NCI-H2227 treated with DMSO at 0.1 percent for 48 hours (cell line): Measurements from ENCODE around the gene PPP1R10.

Source experiments
- DNase-seq: peaks from one replicate; lab custom pipeline; 2025; lab: John Stamatoyannopoulos, UW

Gene PPP1R10

DNA sequence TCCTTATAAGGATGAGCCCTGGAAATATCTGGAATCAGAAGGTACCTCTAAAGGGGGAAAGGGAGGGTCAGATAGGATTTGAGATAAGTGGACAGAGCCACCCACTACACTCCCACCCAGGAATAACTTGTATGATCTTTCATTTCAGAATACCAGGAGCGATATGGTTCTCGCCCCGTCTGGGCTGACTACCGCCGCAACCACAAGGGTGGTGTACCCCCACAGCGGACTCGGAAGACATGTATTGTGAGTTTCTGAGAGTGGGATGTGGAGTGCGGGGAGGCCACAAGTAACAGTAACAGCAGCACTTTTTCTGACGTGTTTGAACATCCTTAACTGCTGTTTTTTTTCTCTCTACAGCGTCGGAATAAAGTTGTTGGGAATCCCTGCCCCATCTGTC, 2.5 kb upstream of the PPP1R10 start:
- DNase-seq, result no peak

DNA sequence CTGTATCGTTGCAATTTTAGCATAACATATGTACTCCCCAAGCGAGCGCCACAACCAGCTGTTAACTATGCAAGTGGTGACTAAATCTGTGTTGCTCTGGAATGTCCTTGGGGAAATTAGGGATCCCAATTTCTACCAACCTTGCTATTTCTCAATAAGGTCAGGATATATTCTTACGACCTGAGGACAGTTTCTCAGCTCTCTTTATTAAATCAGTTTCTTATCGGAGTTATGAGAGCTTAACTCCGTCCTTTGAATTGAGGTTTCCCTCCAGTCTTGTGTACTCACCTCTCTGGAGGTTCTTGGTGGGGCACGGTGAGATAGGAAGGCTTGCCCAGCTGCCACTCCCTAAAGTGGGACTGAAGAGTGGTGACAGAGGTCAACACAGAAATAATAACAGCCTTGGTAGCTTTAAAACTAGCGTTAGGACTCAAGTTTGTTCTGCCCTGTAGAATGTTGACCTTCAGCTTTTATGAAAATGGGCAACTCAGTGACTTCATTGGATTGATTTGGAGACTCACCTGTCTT, 1.3 kb upstream of the PPP1R10 start:
- DNase-seq, result no peak

DNA sequence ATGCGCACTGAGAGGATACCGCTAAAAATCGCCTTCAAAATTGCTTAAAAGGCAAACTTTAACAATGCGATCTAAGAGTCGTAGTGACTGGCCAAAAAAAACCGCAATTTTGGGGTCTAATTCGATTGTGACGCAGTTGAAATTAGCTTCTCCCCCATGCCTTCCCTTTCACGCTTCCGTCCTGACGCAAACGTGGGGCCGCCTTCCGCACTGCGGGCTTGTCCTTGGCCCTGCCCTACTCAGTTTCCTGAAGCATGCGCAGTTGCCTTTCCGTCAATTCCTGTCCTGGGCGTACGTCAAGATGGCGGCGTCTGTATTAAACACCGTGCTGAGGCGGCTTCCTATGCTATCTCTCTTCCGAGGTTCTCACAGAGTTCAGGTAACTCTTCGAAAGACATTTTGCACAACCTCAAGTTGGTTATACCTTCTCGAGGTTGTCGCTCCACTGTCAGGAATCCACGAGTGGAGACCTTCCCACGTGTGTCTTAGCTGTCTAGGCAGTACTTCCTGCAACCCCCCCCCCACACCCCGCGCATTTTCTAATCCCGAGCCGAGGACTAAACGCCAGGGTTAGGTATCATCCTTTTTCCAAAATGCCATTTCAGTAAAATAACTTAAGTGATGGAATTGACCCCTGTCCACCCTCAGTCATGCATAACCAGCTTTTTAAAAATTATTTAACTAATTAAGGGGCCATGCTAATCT, 674 bp upstream of the PPP1R10 start, which contains the start of gene MRPS18B:
Gene MRPS18B, plus strand, starts transcription at position 276 of the 705 bp plus-strand sequence. Its CDS starts 26 bp downstream, at position 302.
- peak; percentile 100 for DNase-seq

DNA sequence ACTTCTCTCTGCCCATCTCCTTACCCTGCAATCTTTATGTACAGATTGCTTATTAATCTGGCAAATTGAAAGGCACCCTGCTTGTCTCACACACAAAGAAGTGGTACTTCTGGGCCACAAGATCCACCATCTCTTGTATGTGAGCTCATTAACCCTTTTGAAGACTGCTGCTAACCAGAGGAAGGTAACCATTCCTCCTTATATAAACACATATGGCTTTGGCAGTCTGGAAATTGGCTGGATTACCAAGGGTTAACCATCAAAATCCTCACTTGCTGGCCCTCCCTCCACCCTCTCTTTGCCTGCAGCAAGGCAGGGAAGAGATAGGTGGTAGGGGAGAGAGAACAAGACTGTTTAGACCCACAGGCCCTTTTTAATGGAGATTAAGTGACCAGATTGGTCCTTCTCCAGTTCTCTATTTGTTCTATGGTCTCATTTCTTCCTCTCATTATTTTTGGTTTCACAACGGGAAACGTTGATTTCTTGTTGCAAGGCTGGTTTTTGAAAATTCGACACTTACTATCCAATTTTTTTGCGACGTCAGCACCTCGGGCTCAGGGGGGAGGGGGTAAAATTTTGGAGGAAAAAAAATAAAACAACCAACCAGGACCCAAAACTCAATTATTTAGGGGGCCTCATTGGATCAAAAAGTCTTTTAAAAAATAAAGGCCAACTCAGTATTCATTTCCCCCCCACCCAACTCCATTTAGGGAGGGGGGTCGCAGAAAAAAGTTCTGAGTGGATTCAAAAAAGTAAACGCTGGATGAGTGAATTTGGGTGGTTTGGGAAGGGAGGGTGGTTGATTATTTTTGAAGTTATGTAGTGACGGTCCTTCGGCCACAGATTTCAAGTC, 859 bp downstream of the PPP1R10 start:
- DNase-seq, result peak; percentile 79

DNA sequence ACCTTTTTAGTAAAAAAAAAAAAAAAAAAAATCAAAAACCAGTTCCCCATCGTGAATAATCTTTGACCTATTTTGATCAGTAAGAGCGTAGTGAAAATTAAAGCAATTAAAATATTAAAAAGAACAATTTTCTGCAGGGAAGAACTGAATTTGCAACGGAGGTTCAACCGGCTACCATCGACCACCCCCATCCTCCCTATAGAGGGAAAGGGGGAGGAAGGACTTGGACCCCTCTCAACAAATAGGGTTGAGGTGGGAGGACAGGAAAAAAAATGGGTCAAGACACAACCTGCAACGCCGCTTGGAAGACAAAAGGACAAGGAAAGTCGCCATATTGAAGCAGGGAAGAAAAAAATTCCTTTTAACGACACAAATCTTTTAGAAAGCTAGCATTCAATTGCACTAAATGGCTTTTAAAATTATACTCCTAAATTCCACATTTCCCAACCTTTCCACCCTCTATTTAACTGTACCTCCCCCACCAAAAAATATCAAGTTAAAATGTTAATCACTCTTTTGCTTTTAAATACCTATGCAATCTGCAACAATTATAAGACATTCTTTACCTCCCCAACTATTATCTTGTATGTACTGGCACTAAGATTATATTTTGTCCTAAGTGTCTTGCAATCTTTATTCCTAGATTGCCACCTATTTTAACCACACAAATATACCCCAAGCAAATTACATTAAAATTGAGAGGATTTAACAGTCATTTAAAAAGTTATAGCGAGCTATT, 1.7 kb downstream of the PPP1R10 start:
- DNase-seq, result peak; percentile 92

DNA sequence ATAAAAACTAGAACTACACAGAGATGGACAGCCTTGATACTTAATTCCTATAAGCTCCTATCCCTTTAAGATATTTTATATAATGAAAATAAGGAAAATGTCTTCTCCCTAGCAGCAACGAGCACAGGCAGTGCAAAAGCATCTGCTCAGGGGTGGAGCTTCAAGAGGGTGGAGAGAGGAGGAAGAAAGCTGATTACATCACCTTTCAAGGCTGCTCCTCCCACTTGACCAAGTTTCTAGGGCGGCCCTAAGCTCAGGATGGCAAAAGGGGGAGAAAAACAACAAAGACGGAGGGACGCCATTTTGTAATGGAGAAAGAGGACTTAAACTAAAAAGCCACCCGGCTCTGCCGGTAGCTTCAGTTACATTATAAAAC, 2.2 kb downstream of the PPP1R10 start:
- peak; percentile 98 for DNase-seq

DNA sequence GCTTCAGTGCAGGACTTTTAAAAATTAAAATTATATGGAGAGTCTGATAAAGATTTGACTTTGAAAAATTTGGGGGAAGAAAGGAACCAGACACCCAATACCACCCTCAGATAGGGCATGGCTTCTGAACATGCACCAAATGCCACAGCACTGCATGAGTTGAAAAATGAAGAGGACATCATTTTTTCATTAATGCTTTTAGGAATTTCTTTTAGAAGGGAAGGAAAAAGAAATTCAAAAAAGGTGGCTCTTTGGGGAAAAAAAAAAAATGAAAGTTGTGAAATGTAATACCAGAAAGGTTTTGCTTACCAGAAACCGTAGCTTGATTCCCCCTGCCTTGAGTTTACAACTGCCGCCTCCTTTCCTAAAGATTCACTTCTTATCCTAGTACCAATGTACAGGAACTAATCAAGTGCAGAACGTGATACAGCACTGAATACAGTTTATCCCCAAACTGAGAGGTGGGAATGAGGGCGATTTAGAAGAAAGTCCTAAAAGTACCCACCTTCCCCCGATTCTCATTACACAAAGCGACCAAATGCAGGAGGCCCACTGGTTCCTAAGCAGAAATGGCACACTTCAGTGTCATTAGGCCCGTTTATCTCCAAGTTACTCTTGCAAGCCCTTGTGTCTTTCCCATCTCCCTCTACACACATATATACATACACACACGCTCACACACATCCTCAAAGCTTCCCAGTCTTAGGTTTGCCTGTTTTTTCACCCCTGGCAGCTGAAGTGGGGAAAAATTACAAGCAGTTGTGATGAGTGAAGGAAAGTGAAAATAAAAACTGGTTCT, 2.8 kb downstream of the PPP1R10 start:
- peak; percentile 78 for DNase-seq

DNA sequence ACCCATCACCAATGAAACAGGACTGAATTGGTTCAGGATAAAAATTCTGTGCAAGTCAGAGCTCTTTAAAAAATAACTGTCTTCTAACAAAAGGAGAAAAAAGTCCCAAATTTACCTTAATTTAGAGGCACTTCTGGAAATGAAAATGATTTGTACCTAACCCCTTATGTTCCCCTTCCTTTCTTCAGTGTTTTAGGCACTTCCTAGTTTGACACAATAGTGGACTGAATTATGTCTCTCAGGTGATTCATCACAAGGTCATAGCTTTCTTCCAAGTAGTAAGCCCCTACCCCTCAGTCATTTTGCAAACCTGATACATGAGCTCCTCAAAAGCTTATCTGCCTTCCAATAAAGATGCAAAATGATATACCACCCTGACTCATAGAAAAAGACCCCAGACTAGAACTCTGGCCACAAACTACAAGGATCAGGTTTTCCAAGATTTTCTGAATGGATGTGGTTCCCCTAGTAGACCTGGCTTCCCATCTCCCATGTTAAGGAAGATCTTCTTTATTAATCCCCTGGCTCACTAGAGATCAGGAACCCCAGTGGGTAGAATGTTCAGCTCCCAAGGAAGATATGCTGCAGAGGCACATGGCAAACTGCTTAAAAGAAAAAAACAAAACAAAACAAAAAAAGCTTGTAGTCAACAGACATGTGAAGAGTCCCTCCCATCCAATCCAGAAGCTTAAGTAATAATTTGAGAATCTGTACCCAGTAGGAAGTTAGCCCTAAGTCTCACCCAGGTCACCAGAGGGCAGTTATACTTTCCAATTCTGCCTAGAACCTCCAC, 3.6 kb downstream of the PPP1R10 start:
- no peak for DNase-seq

DNA sequence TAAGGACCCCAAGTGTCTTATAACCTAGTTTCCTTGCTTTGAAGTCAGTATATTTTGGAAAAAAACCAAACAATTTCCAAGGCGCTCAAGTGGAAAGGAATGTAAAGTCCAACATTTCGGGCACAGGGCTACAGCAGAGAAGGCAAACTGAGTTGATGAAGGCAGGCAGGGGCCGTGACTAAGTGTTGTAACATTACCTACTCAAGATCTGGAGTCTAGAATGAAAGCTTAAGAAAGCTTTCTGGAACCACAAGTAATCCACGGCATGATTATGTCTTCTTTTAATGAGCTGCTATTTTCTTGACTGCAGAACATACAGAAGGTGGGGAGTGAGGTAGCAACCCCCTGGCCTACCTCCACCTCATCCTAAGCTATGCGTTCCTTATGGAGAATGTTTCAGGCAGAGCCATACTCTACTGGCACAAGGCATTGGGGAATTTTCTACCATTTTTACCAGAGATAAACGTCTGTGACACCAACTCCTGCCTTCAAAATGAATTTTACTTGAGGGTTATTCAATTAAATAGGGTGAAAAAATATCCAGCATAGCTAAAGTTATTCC, 4.3 kb downstream of the PPP1R10 start:
- no peak for DNase-seq

DNA sequence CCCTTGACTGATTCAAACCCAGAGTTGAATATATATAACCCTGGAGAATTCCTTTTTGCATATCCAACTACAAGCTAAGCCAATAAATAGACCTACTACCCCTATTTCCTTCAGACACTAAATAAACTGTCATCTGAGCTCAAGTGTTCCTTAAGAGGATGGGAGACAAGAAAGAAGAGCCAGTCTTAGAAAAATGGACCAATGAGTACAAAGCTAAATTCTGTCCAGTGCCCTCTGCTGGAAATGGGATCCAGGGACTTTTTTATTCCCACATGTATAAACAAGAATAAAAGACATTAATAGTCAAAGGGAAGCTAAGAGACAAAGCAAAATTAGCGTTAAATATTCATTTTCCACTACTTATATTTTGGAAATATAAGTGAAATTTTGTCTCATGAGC, 4.8 kb downstream of the PPP1R10 start:
- DNase-seq, result peak; percentile 22

DNA sequence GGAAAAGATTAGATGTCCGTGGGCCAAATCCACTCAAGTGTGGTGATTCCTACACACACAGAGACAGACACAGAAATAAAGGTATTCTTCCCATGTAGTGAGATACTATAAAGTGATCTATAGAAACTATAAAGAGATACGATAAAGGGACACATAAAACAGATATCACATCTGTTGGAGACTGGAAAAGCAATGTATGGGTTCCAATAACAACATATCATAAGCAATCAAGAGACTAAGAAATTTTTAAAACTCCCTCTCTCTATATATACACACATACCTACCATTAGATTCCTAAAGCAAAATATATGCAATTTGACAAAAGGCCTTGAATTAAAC, 5.2 kb downstream of the PPP1R10 start:
- no peak for DNase-seq

DNA sequence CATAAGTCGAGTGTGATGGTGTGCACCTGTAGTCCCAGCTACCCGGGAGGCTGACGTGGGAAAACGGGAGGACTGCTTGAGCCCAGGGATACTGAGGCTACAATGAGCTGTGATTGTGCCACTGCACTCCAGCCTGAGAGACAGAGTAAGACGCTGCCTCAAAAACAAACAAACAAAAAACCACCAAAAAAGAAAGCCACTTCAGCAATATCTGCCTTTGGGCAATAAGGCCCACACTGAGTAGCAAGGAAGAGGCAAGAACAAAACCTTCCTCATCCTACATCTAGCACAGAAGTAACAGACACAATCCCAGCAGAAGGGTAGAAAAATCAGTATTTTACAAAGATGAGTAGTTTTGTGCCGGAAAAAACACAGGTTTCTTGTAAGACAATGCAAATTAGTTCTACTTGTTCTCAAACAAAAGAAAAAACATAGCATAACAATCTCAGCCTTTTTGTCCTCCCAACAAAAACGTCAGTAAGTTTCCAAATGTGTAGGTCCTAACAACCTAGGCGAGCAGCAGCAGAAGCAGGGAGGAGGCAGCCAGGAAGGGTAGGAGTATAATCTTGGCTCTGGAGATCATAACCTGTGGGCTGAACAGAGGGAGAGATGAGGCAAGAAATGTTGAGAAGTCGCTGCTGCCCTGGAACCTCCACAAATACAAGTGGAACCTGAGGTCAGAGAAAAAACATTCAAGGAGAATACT, 5.7 kb downstream of the PPP1R10 start:
- no peak for DNase-seq

DNA sequence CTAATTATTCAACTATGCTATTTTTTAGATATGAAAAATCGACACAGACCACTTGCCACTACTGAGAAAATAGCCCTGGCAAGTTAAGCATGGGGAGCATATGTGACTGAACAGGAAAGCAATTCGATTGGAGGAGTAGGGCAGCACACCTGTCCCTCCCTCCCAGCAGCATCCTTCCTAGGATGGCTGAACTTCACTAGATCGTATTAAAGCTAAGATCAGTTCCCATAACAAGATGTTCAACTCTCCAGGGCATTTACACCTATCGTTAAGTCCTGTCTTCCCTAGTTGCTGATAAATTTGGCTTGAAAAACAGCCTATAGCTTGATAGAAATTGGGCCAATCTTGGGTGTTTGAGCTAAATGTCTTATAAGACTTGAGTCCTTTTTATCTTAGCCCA, 7.0 kb downstream of the PPP1R10 start:
- DNase-seq, result no peak

DNA sequence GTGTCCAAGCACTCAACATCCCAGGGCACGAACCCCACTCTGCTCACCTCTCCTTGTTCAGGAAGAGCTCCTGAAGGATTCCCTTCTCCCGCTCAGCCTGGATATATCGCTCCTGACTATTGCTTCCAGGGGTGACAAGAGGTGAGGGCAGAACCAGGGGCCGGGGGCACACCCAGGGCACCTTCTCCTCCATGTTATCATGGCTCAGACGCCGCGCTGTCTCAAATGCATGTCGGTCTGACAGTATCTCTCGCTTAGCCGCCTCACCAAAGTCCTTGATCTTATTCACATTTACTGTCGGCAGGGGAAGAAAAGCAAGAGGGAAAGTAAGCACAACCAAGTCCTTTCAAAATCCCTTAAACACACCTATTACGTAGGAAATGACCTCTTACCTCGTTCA, 13.1 kb downstream of the PPP1R10 start:
- DNase-seq, result no peak

DNA sequence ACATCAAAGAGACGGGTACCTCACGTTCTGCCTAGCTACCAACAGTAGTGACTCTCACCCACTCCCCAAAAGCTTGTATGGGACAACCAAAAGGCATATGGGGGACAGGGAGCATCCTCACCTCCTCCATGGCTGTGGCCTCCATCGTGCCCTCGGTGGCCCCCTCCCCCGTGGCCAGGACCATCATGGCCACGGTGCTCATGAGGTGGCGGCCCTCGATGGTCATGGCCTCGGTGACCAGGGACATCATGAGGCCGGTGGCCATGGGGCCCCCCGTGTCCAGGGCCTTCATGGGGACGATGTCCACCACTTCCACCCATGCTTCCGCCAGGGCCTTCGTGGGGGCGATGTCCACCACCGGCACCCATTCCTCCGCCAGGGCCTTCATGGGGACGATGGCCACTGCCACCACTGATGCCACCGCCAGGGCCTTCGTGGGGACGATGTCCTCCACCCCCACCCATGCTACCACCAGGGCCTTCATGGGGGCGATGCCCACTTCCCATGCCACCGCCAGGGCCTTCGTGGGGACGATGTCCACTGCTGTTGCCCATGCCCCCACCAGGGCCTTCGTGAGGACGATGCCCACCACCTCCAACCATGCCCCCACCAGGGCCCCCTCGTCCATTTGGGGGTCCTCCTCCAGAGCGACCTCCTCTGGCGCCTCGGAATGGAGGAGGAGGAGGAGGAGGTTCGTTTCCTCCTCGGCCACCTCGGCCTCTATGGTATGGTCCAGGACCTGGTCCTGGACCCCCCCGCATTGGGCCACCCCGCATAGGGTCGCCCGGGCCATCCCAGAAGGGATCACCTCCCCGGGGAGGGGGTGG, 15.0 kb downstream of the PPP1R10 start:
- no peak for DNase-seq

DNA sequence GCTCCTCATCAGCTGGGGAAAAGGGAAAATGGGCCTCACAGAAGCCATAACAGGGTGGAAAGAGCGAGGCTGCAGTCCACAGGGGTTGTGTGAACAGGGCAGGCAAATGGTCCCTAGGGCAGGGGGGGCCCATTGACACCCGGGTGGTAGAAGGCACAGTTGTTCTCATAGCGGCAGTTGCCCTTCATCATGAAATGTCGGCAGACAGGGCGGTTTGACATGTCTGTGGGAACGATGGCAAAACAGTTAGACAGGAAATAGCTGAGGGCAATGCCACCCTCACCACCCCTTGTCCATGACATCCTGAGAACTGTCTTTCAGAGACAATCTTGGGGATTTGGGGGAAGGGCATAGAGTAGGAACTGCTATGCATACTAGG, 15.6 kb downstream of the PPP1R10 start:
- no peak for DNase-seq

DNA sequence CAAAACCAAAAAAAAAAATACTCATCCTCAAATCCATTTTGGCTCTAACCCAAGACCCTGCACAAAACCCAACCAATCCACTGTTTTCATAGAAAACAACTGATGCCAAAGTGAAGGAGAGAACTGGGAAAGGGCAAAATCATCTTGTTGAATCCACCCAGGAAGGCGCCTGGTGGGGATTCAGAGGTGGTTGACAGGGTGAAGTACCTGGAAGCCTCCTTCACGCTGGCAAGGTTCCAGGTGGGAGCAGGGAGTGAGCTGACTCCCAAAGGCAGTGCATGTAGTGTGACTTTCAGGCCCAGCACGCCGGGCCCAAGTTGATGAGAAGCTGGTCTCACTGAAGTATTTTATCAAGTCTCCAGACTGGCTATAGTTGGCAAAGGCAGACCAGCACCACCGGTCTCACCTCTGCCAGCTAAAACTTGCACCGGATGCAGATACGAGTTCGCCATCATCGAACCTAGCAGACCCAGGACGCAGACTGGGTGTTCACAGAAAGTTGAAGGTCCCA, 16.5 kb downstream of the PPP1R10 start:
- DNase-seq, result no peak

DNA sequence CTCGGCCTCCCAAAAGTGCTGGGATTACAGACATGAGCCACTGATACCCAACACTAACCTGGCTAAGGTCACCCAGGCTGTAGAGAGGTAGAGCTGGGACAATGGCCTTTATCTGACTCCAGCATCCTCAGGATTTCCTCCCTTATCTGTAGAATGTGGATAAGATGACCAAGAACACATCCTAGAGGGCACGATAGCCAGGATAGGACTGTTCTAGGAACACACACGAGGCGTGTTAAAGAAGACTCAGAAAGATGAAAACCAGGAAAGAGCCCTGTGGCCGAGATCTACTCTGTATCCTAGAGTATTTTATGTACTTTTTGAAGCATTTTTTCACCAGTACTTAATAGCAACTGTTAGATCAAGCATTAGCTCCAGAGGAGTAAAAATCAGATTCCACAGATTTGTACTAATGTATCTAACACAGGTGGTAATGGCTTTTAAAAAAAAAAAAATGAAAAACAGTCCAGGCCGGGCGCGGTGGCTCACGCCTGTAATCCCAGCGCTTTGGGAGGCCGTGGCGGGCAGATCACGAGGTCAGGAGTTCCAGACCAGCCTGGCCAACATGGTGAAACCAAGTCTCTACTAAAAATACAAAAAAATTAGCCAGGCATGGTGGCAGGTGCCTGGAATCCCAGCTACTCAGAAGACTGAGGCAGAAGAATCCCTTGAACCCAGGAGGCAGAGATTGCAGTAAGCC, 17.3 kb downstream of the PPP1R10 start:
- no peak for DNase-seq
